Ovary (tissue), 9 donors: ENCODE results near the gene SLC37A1. TPM values are rescaled to one million over a fixed set of nuclear protein-coding genes. Genes with fewer than 3 reads are reported as not detected.

Experiments used
- DNase-seq, 5 donors: peaks; one replicate each; pipeline ENCODE4 v3.0.0-alpha.2; 2019 to 2020
- H3K27ac ChIP-seq, 2 donors: fragments of 200-600 bp; one replicate each; pipeline versions ENCODE4 v1.5.1 to v1.8.0; 2019 to 2022
- H3K27me3 ChIP-seq: fragments of 200-600 bp; one replicate; pipeline ENCODE4 v1.8.0; 2022
- H3K36me3 ChIP-seq: fragments of 200-600 bp; sonication (generic); one replicate; pipeline ENCODE4 v1.5.1; 2019
- H3K4me1 ChIP-seq: one replicate; pipeline ENCODE4 v1.8.1; 2013; ENCODE audit warnings: mild to moderate bottlenecking, moderate library complexity; ENCODE audit not compliant: insufficient read depth
- H3K4me3 ChIP-seq: fragments of 200-600 bp; sonication (generic); one replicate; pipeline ENCODE4 v1.5.1; 2017
- H3K9me3 ChIP-seq, 2 donors: fragments of 200-600 bp in 1 of 2; sonication (generic) in 1 of 2; one replicate each; pipeline versions ENCODE4 v1.5.1 to v1.8.1; 2013 to 2019; ENCODE audit warnings: mild to moderate bottlenecking in 1 of 2, moderate library complexity in 1 of 2
- EP300 ChIP-seq: sonication (generic); formaldehyde crosslinking; IDR thresholded peaks from one replicate; pipeline ENCODE4 v1.6.1; 2017; ENCODE audit warnings: antibody characterized with exemption
- POLR2A ChIP-seq: fragments of 450-650 bp; IDR thresholded peaks from one replicate; pipeline ENCODE4 v1.6.1; 2017; ENCODE audit warnings: antibody characterized with exemption, mild to moderate bottlenecking, moderate library complexity
- WGBS, 3 donors: extraction: QIAGEN DNeasy Blood & Tissue Kit in 1 of 3; methylation state at CpG; one replicate each; pipeline versions ENCODE4 v1.1.5 to v1.1.7; 2013 to 2017; 5-methylcytosine and 5-hydroxymethylcytosine counted together
- intact Hi-C, 4 donors: fragments of 100-400 bp; cut with DNase I; formaldehyde crosslinking; loops; one replicate each; pipeline versions ENCODE4 v1.11.0 to v1.15.1; 2022 to 2023
- polyA plus RNA-seq, 2 donors: library from polyadenylated mRNA; stranded (reverse); fragments of 200-250 nt in 1 of 2; fragments of 350-450 nt in 1 of 2; fragmentation: Illumina TruSeq in 1 of 2; extraction: RNeasy Lipid Tissue Mini Kit (QIAGEN cat#74804) in 1 of 2; gene quantifications; one replicate each; pipeline ENCODE4 v1.2.3, GENCODE V29; 2013 to 2014
- total RNA-seq, 7 donors: library from RNA; depleted of rRNA in 2 of 7; stranded (reverse); fragments of >200 nt in 2 of 7; fragmentation: NEBNext Ultra II Directional in 3 of 7; extraction: Animal tissue kit (Norgen Biotek cat#: 25700) in 3 of 7; gene quantifications; one replicate each; pipeline versions ENCODE4 v1.1.0 to v1.2.4, GENCODE V29; 2016 to 2023
- TF ChIP-seq, protein P1 (sequence below), 3 donors: fragments of 450-650 bp in 2 of 3; fragments of 200-600 bp in 1 of 3; IDR thresholded peaks; one replicate each; pipeline versions ENCODE4 v1.5.1 to v1.8.0; 2016 to 2022; ENCODE audit warnings: antibody characterized with exemption in 3 of 3, mild to moderate bottlenecking in 1 of 3
- donor health status: DM: no; HTN: no; CAD: no; lungs with moderate emphysema.
- donor health status: DM: no; HTN: no; CAD: no.
- donor health status: Bipolar disorder and iron deficiency.
- donor health status: DM: yes; HTN: yes; CAD: no.
- donor health status: DM: no; HTN: no; CAD: no.
- donor health status: DM: yes; HTN: yes; CAD: no.

Gene SLC37A1
- total and polyA plus RNA-seq, 9 donors: 5.1 to 10.0 (median 7.4) TPM

DNA sequence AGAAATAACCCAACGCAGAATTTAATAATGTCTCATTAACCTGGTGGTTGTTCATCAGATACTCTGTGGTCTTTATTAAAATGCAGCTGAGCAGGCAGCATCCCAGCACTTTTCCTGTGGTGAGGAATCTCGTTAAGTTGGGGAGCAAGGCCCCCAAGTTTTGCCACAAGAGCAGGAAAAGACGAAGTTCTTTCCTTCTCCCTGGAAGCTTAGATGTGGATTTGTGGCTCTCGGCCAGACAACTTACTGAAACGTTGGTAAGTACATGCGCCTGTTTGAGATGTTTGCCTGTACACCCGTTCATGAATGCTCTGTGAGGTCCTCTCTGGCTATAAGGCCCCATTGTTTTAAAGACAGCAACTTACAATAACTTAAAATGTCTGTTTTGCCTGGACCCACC is 105.5 kb downstream of the SLC37A1 start:
- TF ChIP-seq EP300 (no peak), POLR2A (no peak)
- TF ChIP-seq, protein P1, sequence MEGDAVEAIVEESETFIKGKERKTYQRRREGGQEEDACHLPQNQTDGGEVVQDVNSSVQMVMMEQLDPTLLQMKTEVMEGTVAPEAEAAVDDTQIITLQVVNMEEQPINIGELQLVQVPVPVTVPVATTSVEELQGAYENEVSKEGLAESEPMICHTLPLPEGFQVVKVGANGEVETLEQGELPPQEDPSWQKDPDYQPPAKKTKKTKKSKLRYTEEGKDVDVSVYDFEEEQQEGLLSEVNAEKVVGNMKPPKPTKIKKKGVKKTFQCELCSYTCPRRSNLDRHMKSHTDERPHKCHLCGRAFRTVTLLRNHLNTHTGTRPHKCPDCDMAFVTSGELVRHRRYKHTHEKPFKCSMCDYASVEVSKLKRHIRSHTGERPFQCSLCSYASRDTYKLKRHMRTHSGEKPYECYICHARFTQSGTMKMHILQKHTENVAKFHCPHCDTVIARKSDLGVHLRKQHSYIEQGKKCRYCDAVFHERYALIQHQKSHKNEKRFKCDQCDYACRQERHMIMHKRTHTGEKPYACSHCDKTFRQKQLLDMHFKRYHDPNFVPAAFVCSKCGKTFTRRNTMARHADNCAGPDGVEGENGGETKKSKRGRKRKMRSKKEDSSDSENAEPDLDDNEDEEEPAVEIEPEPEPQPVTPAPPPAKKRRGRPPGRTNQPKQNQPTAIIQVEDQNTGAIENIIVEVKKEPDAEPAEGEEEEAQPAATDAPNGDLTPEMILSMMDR (IDR thresholded peaks at IDR 0.05): no peak
- intact Hi-C loops: no loop called here
- H3K4me3 ChIP-seq: no peak overlapping the region
- no peaks in the 10 kb centered on the region for H3K4me1 ChIP-seq
- H3K27ac ChIP-seq: no peak overlapping the region
- no peaks in the 10 kb centered on the region for H3K9me3 ChIP-seq
- H3K27me3 ChIP-seq: no peaks in the 10 kb centered on the region
- 63 to 75% (median 73%) methylated on average over 7 of the region's 7 CpGs for WGBS, 3 donors
- H3K36me3 ChIP-seq: no peaks in the 10 kb centered on the region
- DNase-seq: no peak

DNA sequence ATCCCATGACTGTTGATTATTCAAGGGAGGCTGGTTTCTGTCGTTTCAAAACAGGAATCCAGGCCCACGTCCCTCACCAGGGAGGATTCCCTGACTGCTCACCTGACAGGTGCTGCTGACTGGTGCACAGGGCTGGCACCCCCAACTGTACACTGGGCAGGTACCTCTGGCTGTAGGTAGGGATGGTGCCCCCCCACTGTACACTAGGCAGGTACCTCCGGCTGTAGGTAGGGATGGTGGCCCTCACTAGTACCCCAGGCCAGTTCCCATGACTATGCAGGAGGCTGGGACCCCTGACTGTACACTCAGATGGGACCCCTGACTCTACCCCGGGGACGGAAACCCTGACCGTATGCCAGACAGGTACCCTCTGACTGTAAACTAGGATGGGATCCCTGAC is 106.2 kb downstream of the SLC37A1 start:
- Histone ChIP-seq H3K27ac (no peak overlapping the region), H3K4me1 (no peaks in the 10 kb centered on the region), H3K4me3 (no peak overlapping the region), H3K27me3 (no peaks in the 10 kb centered on the region), H3K9me3 (no peaks in the 10 kb centered on the region), H3K36me3 (no peaks in the 10 kb centered on the region)
- intact Hi-C loops: no loop called here
- 82 to 93% (median 82%) methylated on average over 6 of the region's 6 CpGs for WGBS, 3 donors
- no peak for DNase-seq
- TF ChIP-seq, protein P1 (IDR thresholded peaks at IDR 0.05): no peak
- TF ChIP-seq POLR2A: no peak
- no peak for TF ChIP-seq EP300

DNA sequence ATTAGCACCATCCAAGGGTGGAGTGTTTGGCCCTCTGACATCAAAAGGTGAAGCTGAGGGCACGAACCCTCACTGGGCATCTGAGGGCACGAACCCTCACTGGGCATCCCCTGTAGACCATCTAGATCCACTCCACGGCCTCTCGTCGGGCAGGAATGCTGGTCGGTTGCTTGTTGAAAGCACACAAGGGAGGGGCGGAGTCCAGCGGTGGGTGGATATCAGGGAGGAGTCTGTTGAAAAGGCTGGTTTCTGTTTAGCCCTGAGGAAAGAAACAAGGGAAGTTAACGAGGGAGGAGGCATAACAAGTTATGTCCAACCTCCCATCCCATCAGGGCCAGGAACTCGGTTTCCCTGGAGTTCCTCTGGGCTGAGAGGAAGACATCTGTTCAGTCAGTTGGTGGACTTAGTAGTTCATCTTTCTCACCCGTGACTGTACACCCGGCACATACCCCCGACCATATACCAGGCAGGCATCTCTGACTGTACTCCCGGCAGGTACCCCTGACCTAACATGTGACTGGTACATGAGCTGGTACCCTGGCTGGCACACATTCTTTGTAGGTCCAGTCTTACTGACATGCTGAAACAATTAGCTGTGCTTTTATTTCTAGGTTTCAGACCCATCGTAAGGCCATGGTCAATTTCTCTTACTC is 107.6 kb downstream of the SLC37A1 start:
- WGBS, 3 donors: 46 to 54% (median 49%) methylated on average over 15 of the region's 15 CpGs

DNA sequence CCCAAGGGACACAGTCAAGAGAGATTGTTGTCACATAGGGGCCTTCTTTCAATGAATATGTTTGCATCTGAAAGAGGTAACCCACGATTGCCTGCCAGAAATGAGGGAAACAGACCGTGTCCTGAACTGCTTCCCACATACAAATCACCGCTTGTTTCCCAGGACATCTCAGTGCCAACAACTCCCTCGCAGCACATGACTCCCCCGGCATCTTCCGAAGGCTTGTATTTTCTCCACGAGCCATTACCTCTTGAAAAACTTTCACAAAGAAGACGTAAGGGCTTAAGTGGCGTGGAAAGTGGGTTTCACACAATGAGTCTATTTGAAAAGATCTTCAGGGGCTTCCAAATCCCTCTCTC is 108.1 kb downstream of the SLC37A1 start:
- DNase-seq: no peak
- no peaks in the 10 kb centered on the region for H3K4me1 ChIP-seq
- TF ChIP-seq, protein P1 (IDR thresholded peaks at IDR 0.05): no peak
- TF ChIP-seq POLR2A (no peak), EP300 (no peak)
- no peak overlapping the region for H3K4me3 ChIP-seq
- intact Hi-C loops: no loop called here
- no peak overlapping the region for H3K27ac ChIP-seq
- no peaks in the 10 kb centered on the region for H3K27me3 ChIP-seq
- H3K36me3 ChIP-seq: no peaks in the 10 kb centered on the region
- H3K9me3 ChIP-seq: no peaks in the 10 kb centered on the region
- WGBS, 3 donors: 14 to 16% (median 15%) methylated on average over 9 of the region's 9 CpGs

More for the DNA sequence above, 107.6 kb downstream of the SLC37A1 start:
- no peaks in the 10 kb centered on the region for H3K4me1 ChIP-seq
- H3K27me3 ChIP-seq: no peaks in the 10 kb centered on the region
- no peak overlapping the region for H3K27ac ChIP-seq
- no peak overlapping the region for H3K4me3 ChIP-seq
- intact Hi-C loops: no loop called here
- DNase-seq: no peak
- TF ChIP-seq, protein P1 (IDR thresholded peaks at IDR 0.05): no peak
- TF ChIP-seq POLR2A (no peak), EP300 (no peak)
- H3K36me3 ChIP-seq: no peaks in the 10 kb centered on the region
- no peaks in the 10 kb centered on the region for H3K9me3 ChIP-seq
